ENCODE results near the gene CD36.
"Not testable (repeated sequence)": the region's sequence is repeated elsewhere in the genome, so short reads cannot be mapped to it uniquely, and the experiment has no call there.

The CD36 gene

GRCh38 chr7:80654887-80655340, 16.5 kb downstream of the CD36 start:
- no peak for DNase-seq (ENCODE audit: low read depth)

- no peak for DNase-seq (ENCODE audit: low read depth)
These were observed 17.6 kb downstream of the CD36 start for GRCh38 chr7:80656029-80656428.

GRCh38 chr7:80659120-80660055, 20.9 kb downstream of the CD36 start:
- DNase-seq (ENCODE audit: low read depth) = peak; percentile 33

GRCh38 chr7:80660939-80661338, 22.5 kb downstream of the CD36 start:
- DNase-seq (ENCODE audit: low read depth) = no peak

- DNase-seq (ENCODE audit: low read depth) = no peak
These were observed 23.3 kb downstream of the CD36 start for GRCh38 chr7:80661729-80662128.

GRCh38 chr7:80662252-80662651, 23.8 kb downstream of the CD36 start:
- DNase-seq (ENCODE audit: low read depth) = no peak

GRCh38 chr7:80665526-80665925, 27.1 kb downstream of the CD36 start:
- no peak for DNase-seq (ENCODE audit: low read depth)

GRCh38 chr7:80666376-80666775, 27.9 kb downstream of the CD36 start:
- DNase-seq (ENCODE audit: low read depth) = no peak

GRCh38 chr7:80669367-80669766, 30.9 kb downstream of the CD36 start:
- DNase-seq (ENCODE audit: low read depth) = not testable (repeated sequence)

- DNase-seq (ENCODE audit: low read depth) = no peak
These were observed 33.3 kb downstream of the CD36 start for GRCh38 chr7:80671744-80672143.

GRCh38 chr7:80675090-80675489, 36.6 kb downstream of the CD36 start:
- DNase-seq (ENCODE audit: low read depth) = no peak

- no peak for DNase-seq (ENCODE audit: low read depth)
These were observed 38.0 kb downstream of the CD36 start for GRCh38 chr7:80676404-80676803.

GRCh38 chr7:80677629-80678028, 39.2 kb downstream of the CD36 start:
- no peak for DNase-seq (ENCODE audit: low read depth)

GRCh38 chr7:80678707-80679106, 40.3 kb downstream of the CD36 start:
- no peak for DNase-seq (ENCODE audit: low read depth)

GRCh38 chr7:80679921-80680907, 41.8 kb downstream of the CD36 start:
- DNase-seq (ENCODE audit: low read depth) = no peak

- DNase-seq (ENCODE audit: low read depth) = peak; percentile 14
These were observed 42.9 kb downstream of the CD36 start for GRCh38 chr7:80681272-80681885.

GRCh38 chr7:80682744-80683143, 44.3 kb downstream of the CD36 start:
- no peak for DNase-seq (ENCODE audit: low read depth)

- no peak for DNase-seq (ENCODE audit: low read depth)
These were observed 48.1 kb downstream of the CD36 start for GRCh38 chr7:80686576-80686975.

- DNase-seq (ENCODE audit: low read depth) = no peak
These were observed 60.7 kb downstream of the CD36 start for GRCh38 chr7:80699045-80699638.

- DNase-seq (ENCODE audit: low read depth) = no peak
These were observed 61.3 kb downstream of the CD36 start for GRCh38 chr7:80699721-80700256.

GRCh38 chr7:80703272-80703671, 64.8 kb downstream of the CD36 start:
- no peak for DNase-seq (ENCODE audit: low read depth)

Measured in fibroblast of the conjunctiva (primary cell).